Measurements from ENCODE around the gene SPIRE1.
"Not testable (repeated sequence)": the region's sequence is repeated elsewhere in the genome, so short reads cannot be mapped to it uniquely, and the experiment has no call there.

The SPIRE1 gene

DNA sequence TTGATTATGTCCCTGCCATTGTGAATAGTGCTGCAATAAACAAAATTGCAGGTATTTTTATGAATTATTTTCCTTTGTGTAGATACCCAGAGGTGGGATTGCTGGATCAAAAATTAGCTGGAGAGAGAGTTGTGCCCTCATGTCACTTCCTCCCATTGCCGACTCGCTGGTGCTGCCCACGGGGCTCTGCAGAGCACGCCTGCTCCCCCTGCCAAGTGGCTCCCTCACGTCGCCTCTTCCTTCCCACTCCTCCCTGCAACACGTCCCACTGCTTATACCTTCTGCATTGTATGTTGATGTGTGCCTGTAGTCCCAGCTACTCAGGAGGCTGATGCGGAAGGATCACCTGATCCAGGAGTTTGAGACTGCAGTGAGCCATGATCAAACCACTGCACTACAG is 222.0 kb downstream of the SPIRE1 start:
- no peak for DNase-seq

DNA sequence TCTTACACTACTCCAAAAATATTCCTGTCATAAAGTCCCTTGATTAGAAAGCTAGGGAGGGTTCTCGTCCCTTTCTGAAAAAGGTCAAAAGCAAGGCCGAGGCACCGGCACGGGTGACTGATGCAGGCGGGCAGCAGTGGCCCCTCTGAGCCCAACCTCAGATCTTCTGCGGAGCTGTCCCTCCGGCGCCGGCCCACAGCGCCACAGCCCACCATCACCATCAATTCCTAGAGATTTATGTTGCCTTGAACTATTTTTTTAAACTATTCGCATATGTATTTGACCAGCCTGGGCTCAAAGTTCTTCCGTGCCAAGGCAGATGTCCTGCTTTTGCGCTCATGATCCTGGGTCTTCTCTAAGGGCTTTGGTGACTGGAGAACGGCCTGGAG is 223.4 kb downstream of the SPIRE1 start:
- no peak for DNase-seq

DNA sequence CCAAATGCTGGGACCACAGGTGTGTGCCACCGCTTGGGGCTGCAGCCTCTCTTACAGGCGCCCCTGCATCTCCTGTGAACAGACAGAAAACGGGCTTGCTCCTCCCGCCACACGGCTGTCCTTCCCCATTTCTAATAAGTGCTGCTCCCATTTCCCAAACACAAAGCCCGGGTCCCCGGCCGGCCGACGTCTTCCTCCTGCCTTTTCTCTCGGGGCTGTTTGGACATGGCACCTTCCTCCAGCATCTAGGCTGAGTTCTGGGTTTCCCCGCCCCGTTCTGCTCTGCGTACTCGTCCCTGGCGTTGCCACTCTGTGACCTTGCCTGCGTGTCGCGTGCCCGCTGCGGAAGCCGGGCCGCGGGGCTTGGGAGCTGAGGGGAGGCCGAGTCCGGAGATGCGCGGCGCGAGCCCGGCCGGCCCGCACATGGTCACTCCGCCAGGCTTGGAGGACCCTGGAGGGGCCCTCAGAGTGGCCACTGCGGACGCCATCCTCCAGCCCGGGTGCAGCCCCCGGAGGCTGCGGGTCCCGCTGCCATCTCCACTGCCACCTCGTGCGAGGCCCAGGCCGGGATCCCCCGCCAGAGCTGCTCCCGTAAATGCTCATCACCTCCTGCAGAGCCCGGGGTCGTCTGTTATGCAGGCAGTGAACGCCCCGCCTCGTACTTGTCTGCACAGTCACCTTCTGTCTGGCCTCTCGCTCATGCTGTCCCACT is 223.9 kb downstream of the SPIRE1 start:
- no peak for DNase-seq

DNA sequence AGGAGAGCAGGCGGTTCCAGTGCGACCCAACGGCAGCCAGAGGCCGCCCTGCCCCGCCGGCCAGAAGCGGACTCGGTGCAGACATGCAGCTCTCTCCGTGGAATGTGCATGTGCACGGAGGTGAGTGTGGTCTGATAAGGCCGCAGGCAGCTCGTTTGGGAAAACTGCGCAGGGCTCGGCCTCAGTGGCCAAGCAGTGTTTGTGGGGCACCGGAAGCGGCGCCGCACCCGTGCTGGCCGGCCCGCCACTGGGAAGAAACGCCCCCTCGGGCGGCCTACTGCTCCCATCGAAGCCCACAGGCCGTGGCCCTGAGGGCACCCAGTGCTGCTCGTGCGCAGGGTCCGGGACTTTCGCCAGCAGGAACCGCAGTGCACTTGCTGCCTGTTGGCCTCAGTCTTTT is 225.0 kb downstream of the SPIRE1 start:
- DNase-seq, result no peak

DNA sequence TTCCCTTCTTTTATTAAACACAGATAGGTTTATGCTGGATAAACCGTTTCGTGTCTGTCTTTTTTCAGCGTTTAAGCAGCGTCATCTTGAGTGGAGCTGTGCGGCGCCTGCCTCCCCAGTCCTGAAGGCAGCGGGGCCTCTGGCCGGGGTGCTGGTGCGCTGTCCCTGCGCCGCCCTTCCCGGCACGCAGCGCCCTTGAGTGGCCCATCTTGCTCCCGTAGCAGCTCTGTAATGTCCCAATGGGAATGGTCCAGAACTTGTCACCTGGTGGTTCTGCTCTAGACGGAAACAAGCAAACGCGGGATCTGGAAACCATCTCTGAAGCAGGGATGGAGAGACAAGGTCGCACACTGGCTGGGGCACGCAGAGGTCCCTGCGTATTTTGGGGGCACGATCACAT is 225.7 kb downstream of the SPIRE1 start:
- DNase-seq, result no peak

DNA sequence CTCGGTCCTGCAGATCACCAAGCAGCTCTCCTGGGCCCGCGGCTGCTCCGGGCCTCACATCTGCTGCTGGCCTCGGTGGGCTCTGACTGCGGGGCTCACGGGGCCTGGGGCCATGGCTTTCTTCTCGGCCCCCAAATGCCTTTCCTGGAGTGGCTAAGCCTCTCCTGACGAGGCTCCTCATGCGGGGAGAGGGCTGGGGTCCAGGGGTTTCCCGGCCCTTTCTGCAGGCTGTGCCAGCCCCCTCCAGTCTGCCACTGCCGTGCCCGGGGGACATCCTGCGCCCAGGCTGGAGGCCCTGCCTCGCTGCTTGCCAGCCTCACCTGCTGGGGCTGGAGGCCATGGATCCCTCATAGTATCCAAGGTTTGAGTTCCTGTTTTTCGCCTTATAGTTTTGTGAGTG is 226.3 kb downstream of the SPIRE1 start:
- DNase-seq, result no peak

DNA sequence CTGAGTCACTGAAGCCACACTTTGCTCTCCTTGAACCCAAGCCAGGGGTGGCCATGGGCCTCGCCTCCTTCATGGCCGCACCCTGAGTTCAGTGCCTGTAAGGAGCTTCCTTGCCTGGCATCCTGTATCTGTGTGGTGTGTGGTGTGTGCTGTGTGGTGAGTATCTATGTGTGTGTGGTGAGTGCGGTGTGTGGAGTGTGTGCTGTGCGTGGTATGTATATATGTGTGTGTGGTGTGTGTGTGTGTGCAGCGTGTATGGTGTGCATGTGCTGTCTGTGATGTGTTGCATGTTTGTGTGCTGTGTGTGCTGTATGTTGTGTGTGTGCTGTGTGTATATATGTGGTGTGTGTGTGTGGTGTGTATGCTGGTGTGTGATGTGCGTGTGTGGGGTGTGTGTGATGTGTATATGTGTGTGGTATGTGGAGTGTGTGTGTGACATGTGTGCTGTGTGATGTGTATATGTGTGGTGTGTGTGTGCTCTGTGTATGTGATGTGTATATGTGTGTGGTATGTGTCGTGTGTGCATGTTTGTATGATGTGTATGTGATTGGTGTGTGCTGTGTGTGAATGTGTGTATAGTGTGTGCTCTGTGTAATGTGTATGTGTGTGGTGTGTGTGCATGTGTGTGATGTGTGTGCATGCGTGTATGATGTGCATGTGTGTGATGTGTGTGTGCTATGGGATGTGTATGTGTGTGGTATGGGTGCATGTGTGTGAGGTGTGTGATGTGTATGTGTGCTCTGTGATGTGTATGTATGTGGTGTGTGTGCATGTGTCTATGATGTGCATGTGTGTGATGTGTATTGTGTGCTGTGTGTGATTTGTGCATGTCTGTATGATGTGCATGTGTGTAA is 227.5 kb downstream of the SPIRE1 start:
- DNase-seq, result no peak

DNA sequence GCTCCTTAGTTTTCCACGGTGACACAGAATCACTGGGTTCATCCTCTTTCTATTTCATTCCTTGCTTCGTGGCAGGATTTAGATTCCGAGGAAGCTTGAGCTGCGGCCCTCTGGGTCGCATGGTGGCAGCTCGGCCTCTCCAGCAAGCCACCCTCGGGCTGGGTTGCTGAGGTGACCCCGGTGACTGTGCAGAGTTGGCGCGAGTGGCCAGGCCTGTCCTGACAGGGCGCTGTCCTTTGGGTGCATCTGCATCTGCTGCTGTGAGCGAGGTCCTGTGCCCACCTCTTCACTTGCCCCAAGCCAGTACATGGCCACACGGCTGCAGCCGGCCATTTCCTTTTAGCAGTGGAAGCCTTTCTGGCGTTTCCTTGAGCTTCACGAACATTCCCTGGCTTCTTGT is 228.4 kb downstream of the SPIRE1 start:
- no peak for DNase-seq

DNA sequence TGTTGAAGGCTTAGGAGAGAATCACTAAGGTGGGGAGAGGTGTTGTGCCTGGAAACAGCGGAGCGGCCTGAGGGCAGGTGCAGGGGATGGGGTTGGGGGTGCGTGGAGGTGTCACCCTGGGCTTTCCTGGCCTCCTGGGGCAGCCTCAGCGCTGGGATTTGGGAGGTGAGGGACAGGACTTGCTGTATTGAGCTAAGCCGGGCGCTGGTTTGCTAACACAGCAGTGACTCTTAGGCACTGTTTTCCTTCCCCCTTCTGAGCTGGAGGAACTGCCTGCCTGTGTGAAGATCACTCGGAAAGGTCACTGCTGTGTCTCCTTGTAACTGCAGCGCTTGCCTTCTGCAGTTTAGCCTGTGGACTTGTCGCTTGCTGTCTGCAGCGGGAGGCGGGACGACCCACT is 229.0 kb downstream of the SPIRE1 start:
- no peak for DNase-seq

DNA sequence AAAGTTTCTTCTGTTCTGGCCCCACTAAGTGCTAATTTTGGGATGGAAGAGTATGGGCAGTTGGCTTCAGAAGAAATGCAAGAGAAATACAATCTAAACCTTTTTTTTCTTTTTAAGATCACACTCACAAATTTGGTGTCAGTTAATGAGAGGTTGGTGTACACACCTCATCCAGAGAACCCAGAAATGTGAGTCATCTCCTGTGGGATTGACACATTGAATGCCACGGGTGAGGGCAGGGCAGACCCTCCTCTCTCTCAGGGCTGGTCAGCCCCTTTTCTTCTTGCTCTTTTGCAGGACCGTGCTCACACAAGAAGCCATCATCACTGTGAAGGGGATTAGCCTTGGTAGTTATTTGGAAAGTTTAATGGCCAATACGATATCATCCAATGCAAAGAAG is 231.0 kb downstream of the SPIRE1 start:
- no peak for DNase-seq

DNA sequence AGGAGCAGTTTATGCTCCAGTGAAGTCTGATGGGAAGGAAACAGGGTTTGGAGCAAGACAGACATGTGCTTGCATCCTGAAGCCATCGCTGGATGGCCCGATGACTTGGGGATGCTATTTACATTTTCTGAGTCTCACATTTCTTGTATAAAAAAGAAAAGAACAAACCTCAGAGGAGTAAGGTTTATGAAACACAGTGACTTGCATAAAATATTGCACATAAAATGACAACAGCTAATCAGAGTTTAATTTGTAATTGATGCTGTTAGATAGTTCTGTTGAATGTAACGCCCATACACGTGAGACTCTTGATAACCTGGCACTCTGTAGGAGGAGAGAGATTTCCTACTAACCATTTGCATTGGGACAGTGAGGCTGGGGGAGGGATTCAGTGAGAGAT is 233.7 kb downstream of the SPIRE1 start:
- DNase-seq, result no peak

DNA sequence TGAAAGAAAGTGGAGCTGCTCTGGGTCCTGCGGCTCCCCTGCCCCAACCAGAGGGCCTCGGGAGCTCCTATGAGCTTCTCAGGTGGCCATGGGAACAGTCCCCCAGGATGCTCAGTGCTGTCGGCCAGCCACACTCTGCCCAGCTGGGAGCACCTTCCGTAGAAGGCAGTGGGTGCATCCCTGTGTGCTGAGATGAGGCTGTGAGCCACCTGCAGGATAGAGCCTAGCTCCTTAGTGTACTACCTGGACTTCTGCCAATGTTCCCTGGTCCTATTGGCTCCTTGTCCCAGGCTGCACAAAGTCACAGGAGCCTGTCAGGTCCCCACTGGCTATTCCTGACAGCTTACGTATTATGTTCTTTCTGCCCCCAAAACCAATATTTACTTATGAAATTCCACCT is 234.1 kb downstream of the SPIRE1 start:
- no peak for DNase-seq

DNA sequence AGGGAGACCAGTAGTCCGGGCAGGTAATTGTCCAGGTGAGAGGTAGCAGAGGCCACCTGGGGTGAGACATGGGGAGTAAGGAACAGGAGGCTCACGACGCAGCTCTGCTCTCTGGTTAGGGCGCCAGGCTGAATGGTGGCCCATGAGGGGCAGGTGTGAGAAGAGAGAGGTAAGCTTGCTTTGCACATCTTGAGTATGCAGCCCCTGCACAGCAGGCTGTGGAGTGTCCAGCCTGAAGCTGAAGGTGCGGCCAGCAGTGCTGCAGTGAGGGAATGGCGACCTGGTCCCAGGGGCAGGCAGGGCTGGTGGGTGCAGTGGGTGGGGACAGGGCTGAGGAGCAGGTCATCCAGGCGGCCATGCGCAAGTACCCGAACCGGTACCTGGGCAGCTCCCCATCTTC is 234.5 kb downstream of the SPIRE1 start:
- DNase-seq, result no peak

DNA sequence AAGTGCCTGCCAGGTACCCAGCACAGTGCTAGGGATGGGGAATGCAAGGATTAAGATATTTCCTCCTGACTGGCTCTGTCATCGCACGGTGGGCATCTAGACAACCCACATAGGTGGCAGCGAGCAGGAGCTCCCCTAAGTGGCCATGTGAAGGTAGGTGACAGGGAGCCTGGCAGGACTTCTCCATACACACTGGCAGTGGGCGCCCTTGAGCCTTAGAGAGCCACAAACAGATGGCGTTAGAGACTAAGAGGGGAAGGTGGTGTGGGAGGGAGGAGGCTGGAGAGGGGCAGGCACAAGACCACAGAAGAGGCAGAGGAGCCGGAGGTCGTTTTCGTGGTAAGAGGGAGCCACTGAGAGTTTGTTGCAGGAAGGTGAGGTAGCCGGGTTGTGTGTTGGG is 235.0 kb downstream of the SPIRE1 start:
- DNase-seq, result no peak

DNA sequence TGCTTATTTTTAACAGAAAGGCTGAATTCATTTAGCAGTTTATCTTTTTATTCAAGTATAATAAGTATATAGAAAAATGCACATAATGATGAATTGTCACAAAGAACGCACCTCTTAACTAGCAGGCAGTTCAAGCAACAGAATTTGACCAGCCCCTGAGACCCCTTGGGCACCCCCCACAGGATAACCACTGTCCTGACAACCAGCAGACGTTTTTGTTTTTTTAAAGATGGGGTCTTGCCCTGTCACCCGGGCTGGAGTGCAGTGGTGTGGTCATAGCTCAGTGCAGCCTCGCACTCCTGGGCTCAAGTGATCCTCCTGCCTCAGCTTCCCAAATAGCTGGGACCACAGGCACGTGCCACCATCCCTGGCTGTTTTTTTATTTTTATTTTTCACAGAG is 236.2 kb downstream of the SPIRE1 start:
- DNase-seq, result no peak

DNA sequence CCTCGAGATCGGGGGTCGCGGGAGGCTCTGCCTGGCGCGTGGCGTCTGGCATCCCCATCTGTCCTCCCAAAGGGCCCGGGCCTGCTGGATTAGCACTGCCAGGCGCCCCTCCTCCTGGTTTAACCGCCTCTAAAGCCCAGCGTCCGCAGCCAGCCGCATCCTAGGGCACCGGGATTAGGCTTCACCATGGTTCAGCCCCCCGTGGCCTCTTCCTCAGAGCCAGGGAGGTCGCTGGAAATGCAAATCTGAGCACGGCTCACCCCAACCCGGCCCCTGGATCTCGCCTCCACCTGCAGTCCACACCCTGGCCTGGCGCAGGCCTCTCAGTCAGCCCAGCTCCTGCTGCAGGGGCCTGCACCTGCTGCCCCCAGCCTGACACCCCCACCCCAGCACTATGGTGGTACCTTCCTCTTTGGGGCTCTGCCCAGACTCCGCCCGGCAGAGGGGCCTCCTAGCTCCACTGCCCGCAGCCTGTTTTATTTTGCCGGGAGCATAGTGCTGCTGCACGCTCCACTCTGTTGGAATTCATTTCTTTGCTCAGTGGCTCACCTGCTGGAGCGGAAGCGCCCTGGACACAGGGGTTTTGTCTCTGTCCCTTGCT is 237.0 kb downstream of the SPIRE1 start:
- no peak for DNase-seq

DNA sequence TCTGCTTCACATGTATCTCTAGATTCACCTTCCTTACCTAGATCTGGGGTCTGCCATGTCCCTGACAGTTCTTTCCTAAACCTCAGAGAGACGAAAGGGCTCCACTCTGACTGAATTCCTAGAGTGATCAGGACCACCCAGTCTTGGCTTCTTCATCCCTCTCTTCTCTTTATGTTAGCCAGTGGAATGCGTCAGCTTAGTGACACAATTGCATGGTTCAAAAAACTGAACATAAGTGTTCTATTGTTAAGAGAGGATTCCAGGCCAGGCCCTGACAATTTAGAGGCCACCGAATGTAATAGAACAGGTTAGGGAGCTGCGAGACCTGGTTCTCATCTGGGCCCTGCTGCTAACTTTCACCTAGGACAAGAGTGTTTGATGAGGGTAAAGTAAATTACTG is 240.2 kb downstream of the SPIRE1 start:
- no peak for DNase-seq

DNA sequence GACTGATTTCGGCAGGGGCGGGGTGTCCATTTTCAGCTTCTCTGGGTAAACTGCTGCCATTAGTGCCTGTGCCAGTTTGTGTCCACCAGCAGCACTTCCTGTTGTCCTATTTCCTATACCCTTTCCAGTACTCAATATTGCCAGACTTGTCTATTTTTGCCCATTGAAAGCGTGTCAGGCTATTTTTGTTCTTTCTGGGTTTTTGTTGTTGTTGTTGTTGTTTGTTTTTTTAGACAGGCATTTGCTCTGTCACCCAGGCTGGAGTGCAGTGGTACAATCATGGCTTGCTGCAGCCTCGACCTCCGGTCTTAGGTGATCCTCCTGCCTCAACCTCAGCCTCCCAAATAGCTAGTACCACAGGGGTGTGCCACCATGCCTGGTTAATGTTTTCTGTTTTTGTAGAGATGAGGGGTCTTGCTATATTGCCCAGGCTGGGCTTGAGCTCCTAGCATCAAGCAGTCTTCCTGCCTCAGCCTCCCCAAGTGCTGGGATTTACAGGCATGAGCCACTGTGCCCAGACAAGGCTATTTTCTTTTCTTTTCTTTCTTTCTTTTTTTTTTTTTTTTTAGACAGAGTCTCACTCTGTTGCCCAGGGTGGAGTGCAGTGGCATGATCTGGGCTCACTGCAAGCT is 241.7 kb downstream of the SPIRE1 start:
- no peak for DNase-seq

DNA sequence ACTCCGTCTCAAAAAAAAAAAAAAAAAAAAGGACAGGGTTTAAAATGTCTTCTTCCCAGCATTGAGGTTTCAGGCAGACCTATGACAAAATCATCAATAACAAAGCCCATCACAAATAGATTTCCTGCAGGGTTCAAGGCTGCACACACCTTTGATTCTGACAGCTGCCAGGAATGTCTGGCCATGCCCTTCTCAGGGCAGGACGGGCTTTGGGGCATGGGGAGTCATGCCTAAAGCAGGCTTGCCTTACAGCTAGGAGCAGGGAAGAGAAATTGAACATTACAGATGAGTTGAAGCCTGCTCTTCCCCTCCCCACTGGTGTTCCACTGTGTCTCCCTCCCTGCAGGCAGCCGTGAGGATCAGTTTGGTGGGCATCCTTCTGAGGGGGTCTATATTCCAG is 246.5 kb downstream of the SPIRE1 start:
- no peak for DNase-seq

DNA sequence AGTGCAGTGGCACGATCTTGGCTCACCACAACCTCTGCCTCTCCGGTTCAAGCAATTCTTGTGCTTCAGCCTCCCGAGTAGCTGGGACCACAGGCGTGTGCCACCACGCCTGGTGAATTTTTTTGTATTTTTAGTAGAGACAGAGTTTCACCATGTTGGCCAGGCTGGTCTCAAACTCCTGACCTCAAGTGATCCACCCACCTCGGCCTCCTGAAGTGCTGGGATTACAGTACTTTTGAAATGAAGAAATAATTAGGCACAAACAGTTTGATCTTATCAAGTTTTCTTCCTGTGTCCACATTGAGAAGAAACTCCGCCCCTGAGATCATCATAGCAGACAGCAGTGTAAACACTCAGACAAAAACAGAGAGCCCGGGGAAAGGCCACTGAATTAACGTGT is 247.2 kb downstream of the SPIRE1 start:
- not testable (repeated sequence) for DNase-seq

DNA sequence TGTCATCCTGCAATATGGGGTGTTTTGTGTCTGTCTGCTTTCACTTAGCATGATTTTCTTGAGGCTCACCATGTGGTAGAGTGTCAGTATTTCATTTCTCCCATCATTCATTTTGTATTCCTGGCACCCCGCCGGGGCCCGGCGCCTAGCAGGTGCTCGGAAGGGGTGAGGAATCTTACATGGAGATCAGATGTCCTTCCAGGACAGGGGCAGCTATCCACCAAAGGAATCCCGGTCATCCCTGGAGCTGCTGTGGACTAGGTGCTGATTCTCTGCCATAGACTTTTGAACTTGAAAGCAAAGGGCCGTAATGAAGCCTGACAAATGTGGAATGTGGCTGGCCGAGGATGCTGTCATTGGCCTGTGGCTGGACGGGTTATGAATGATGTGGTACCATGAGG is 247.8 kb downstream of the SPIRE1 start:
- DNase-seq, result no peak

DNA sequence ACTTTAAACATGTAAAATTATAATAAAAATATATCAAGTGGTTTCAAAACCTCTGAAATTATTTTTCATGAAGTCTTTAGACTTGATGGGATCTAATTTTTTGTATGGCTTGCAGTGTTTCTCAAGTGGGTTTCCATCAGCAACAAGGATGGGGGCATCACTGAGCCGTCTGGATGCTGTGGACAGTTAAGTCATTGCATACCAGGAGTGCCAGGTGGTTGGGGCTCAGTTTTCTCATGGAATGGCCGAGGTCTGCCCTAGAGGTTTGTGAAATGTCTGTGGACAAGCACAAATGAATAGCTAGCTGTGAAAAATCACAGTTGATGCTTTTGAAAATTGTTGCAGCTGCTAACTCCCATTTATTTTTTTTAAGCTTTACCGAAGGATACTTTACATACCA is 248.4 kb downstream of the SPIRE1 start:
- no peak for DNase-seq

DNA sequence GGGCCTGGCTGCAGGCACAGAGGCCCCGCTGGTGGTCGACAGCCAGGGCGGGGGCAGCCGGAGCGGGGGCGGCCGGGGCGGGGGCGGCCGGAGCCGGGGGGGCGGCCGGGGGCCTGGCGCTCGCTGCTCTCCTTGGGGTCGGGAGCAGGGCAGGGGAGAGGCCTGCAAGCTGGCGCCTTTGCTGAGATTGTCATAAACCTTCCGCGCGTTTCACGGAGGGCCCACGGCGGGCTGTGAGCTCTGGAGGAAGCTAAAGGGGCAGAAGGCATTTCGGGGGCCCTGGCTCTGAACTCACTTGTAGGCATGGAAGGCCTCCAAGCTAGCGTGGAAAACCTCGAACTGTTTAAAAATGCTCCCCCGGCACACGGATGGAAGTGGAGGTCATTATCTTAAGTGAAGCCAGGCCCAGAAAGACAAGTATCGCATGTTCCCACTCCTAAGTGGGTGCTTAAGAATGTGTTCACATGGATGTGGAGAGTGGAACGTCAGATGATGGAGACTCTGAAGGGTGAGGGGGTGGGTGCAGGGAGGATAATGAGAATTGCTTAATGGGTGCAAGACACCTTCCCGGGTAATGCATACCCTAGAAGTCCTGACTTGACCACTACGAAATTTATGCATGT is 249.5 kb downstream of the SPIRE1 start:
- DNase-seq, result peak; percentile 11
